KG1 (cell line): ENCODE data around the gene SUN2.

Experiments used
- DNase-seq: peaks from one replicate; lab custom pipeline; 2025; lab: John Stamatoyannopoulos, UW

The SUN2 gene

GRCh38 chr22:38696606-38697424 is 59.0 kb downstream of the SUN2 start:
- DNase-seq: no peak

GRCh38 chr22:38694940-38695339 is 60.9 kb downstream of the SUN2 start:
- no peak for DNase-seq

- DNase-seq: no peak
Measured at GRCh38 chr22:38694049-38694448, 61.7 kb downstream of the SUN2 start.

- no peak for DNase-seq
Measured at GRCh38 chr22:38689651-38690050, 66.1 kb downstream of the SUN2 start.

DNA sequence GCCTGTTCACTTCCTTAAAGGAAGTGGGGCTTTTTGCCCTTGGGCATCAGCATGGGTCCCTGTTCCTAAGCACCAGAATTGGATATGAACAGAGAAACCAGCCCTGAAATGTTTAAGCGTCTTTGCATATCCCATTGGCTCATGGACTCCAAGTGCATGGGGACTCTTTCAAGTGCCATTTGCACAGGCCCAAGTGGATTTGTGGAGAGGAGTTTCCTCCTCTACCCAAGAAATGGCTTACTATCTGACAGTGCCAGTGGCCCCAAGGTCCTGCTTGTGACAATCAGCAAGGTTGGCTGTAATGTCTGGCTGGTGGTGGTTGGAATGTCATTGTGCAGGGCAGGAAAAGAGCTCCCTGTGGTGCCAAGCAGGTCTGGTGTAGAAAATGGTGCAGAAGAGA is 70.0 kb downstream of the SUN2 start:
- DNase-seq: no peak

DNA sequence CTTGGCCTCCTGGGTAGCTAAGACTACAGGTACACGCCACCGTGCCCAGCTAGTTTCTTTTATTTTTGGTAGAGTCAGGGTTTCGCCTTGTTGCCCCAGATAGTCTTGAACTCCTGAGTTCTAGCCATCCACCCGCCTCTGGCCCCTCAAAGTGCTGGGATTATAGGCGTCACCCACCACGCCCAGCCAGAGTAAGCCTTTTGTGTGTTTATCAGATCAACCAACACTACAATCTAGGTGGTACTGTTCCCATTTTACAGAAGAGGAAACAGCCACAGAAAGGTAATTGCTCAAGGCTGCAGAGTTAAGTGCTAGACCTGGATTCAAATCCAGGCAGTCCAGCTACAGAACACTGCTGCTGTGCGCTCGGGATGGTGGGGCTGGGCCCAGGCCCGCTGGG is 70.9 kb downstream of the SUN2 start:
- no peak for DNase-seq
